Neural cell (in vitro differentiated cells): ENCODE results near the gene ELANE. TPM values are rescaled to one million over a fixed set of nuclear protein-coding genes. Genes with fewer than 3 reads are reported as not detected.
"Not testable (repeated sequence)": the region's sequence is repeated elsewhere in the genome, so short reads cannot be mapped to it uniquely, and the experiment has no call there.

ENCODE experiments used
- H2AFZ ChIP-seq: fragments of 200-600, 300-800 bp; sonication (generic), shearing (Covaris generic); 2 replicates; pipeline ENCODE4 v1.6.0; 2014; ENCODE audit warnings: low read depth, mild to moderate bottlenecking, antibody characterized with exemption, low read length, moderate library complexity
- H3F3A ChIP-seq: fragments of 200-600 bp; shearing (Covaris generic); 2 replicates; pipeline ENCODE4 v1.6.1; 2016; ENCODE audit warnings: mild to moderate bottlenecking, moderate library complexity, mixed read lengths, antibody characterized with exemption, low read length; ENCODE audit not compliant: insufficient read depth, poor library complexity, severe bottlenecking
- H3K27ac ChIP-seq: fragments of 200-600, 300-800 bp; sonication (generic), shearing (Covaris generic); 2 replicates; pipeline ENCODE4 v1.5.1; 2014; ENCODE audit warnings: mild to moderate bottlenecking, low read length, moderate library complexity
- H3K27me3 ChIP-seq: fragments of 300-800, 200-600 bp; sonication (generic), shearing (Covaris generic); 2 replicates; pipeline ENCODE4 v1.6.0; 2014; ENCODE audit warnings: mild to moderate bottlenecking, low read depth, low read length, moderate library complexity; ENCODE audit not compliant: insufficient read depth
- H3K36me3 ChIP-seq: fragments of 300-800, 200-600 bp; sonication (generic), shearing (Covaris generic); 2 replicates; pipeline ENCODE4 v1.5.1; 2014; ENCODE audit warnings: mild to moderate bottlenecking, antibody characterized with exemption, low read length, moderate library complexity; ENCODE audit not compliant: insufficient read depth
- H3K4me2 ChIP-seq: fragments of 300-800, 200-600 bp; sonication (generic), shearing (Covaris generic); 2 replicates; pipeline ENCODE4 v1.6.0; 2014; ENCODE audit warnings: mild to moderate bottlenecking, low read length
- H3K4me3 ChIP-seq: fragments of 300-800, 200-600 bp; sonication (generic), shearing (Covaris generic); 2 replicates; pipeline ENCODE4 v1.5.1; 2014; ENCODE audit warnings: mild to moderate bottlenecking, low read length, moderate library complexity
- H3K79me2 ChIP-seq: fragments of 200-600 bp; shearing (Covaris generic); replicated peaks from 2 replicates; pipeline ENCODE4 v1.6.0; 2014; ENCODE audit warnings: mild to moderate bottlenecking, low read length, moderate library complexity; ENCODE audit not compliant: insufficient read depth
- H3K9ac ChIP-seq: fragments of 300-800, 200-600 bp; sonication (generic), shearing (Covaris generic); 2 replicates; pipeline ENCODE4 v1.6.1; 2016; ENCODE audit warnings: mild to moderate bottlenecking, low read length, mixed read lengths
- H3K9me2 ChIP-seq: fragments of 200-600 bp; shearing (Covaris generic); 2 replicates; pipeline ENCODE4 v1.6.1; 2016; ENCODE audit warnings: mild to moderate bottlenecking, low read length, mixed read lengths; ENCODE audit not compliant: insufficient read depth
- H3K9me3 ChIP-seq: fragments of 200-600, 300-800 bp; sonication (generic), shearing (Covaris generic); 2 replicates; pipeline ENCODE4 v1.6.1; 2016; ENCODE audit warnings: mild to moderate bottlenecking, mixed run types, low read length, moderate library complexity, mixed read lengths
- H4K20me1 ChIP-seq: fragments of 200-600 bp; shearing (Covaris generic); 2 replicates; pipeline ENCODE4 v1.6.1; 2016; ENCODE audit warnings: mild to moderate bottlenecking, mixed run types; ENCODE audit not compliant: insufficient read depth
- EP300 ChIP-seq: fragments of 450-650 bp; conservative IDR thresholded peaks from 2 replicates; pipeline ENCODE4 v1.6.1; 2014; ENCODE audit warnings: antibody characterized with exemption, mild to moderate bottlenecking, moderate library complexity; ENCODE audit not compliant: poor library complexity, severe bottlenecking
- EZH2 ChIP-seq: fragments of 200-600, 300-800 bp; shearing (Covaris generic), sonication (generic); IDR thresholded peaks from 2 replicates; pipeline ENCODE4 v1.6.1; 2014; ENCODE audit warnings: antibody characterized with exemption, low read length, borderline replicate concordance, mild to moderate bottlenecking; ENCODE audit not compliant: insufficient read depth, poor library complexity, severe bottlenecking
- MXI1 ChIP-seq: fragments of 450-650 bp; conservative IDR thresholded peaks from 2 replicates; pipeline ENCODE4 v1.6.1; 2014; ENCODE audit warnings: antibody characterized with exemption, mild to moderate bottlenecking; ENCODE audit not compliant: poor library complexity, severe bottlenecking
- POLR2AphosphoS5 ChIP-seq: IDR thresholded peaks from 2 replicates; pipeline ENCODE4 v1.6.1; 2012
- RAD21 ChIP-seq: fragments of 450-650 bp; conservative IDR thresholded peaks from 2 replicates; pipeline ENCODE4 v1.6.1; 2014; ENCODE audit warnings: antibody characterized with exemption, mild to moderate bottlenecking, moderate library complexity
- SMC3 ChIP-seq: fragments of 450-650 bp; conservative IDR thresholded peaks from 2 replicates; pipeline ENCODE4 v1.6.1; 2014; ENCODE audit warnings: antibody characterized with exemption, mild to moderate bottlenecking, moderate library complexity; ENCODE audit not compliant: poor library complexity
- TAF1 ChIP-seq: IDR thresholded peaks from 2 replicates; pipeline ENCODE4 v1.6.1; 2012; ENCODE audit warnings: low read depth
- polyA plus RNA-seq: library from polyadenylated mRNA; depleted of rRNA; stranded (reverse); fragments of >200 nt; gene quantifications from 2 replicates; pipeline ENCODE4 v1.2.3, GENCODE V29; 2014
- TF ChIP-seq, protein P1 (sequence below): fragments of 450-650 bp; IDR thresholded peaks from 2 replicates; pipeline ENCODE4 v1.5.1; 2014; ENCODE audit warnings: antibody characterized with exemption, mild to moderate bottlenecking, moderate library complexity; ENCODE audit not compliant: poor library complexity, severe bottlenecking
- TF ChIP-seq, protein P2 (sequence below): IDR thresholded peaks from 2 replicates; pipeline ENCODE4 v1.6.1; 2012; ENCODE audit warnings: borderline replicate concordance

Gene ELANE
- polyA plus RNA-seq, 1 donor from 2014 or later: not detected

DNA sequence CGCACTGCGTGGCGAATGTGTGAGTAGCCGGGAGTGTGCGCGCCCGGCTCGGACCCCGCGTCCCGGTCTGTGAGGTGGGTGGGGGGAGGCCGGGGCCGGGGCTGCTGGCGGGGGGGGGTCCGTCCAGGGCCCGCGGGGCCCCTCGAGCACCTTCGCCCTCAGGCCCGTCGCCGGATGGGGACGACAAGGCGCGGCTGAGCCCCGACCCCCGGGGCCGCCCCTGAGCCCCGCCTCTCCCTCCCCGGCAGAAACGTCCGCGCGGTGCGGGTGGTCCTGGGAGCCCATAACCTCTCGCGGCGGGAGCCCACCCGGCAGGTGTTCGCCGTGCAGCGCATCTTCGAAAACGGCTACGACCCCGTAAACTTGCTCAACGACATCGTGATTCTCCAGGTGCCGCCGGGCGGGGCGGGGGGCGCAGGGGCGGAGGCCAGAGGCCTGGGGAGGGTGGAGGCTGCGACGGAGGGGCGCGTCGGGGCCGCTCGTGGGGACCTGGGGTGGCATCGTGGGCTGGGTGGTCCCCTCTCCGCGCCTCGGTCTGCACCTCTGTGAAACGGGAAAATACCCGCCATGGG lies 997 bp downstream of the ELANE start:
- peaks cover under 1% of the 10 kb centered on the region for H3K27me3 ChIP-seq
- no peak overlapping the region for H3K27ac ChIP-seq

DNA sequence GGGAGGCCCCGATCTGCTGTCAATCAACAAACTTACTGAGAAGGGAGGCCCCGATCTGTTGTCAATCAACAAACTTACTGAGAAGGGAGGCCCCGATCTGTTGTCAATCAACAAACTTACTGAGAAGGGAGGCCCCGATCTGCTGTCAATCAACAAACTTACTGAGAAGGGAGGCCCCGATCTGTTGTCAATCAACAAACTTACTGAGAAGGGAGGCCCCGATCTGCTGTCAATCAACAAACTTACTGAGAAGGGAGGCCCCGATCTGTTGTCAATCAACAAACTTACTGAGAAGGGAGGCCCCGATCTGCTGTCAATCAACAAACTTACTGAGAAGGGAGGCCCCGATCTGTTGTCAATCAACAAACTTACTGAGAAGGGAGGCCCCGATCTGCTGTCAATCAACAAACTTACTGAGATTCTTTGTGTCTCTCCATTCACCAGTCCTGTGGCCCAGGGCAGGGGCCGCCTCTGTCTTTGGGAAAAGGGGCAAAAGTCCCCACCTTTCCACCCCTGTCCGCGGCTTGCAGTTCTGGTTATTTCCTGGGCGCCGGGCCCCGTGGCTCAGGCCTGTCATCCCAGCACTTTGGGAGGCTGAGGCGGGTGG lies 1.6 kb downstream of the ELANE start:
- not testable (repeated sequence) for H3K79me2 ChIP-seq, H3K9me2 ChIP-seq, H3K9ac ChIP-seq, H3K9me3 ChIP-seq, H3K27me3 ChIP-seq, H3F3A ChIP-seq, H3K27ac ChIP-seq, H4K20me1 ChIP-seq, H3K4me3 ChIP-seq, H3K36me3 ChIP-seq, H3K4me2 ChIP-seq, H2AFZ ChIP-seq

More for the DNA sequence above, 997 bp downstream of the ELANE start:
- H3K9me2 ChIP-seq: no peaks in the 10 kb centered on the region
- no peaks in the 10 kb centered on the region for H3K79me2 ChIP-seq
- TF ChIP-seq MXI1: no peak
- TF ChIP-seq, protein P1, sequence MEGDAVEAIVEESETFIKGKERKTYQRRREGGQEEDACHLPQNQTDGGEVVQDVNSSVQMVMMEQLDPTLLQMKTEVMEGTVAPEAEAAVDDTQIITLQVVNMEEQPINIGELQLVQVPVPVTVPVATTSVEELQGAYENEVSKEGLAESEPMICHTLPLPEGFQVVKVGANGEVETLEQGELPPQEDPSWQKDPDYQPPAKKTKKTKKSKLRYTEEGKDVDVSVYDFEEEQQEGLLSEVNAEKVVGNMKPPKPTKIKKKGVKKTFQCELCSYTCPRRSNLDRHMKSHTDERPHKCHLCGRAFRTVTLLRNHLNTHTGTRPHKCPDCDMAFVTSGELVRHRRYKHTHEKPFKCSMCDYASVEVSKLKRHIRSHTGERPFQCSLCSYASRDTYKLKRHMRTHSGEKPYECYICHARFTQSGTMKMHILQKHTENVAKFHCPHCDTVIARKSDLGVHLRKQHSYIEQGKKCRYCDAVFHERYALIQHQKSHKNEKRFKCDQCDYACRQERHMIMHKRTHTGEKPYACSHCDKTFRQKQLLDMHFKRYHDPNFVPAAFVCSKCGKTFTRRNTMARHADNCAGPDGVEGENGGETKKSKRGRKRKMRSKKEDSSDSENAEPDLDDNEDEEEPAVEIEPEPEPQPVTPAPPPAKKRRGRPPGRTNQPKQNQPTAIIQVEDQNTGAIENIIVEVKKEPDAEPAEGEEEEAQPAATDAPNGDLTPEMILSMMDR: no peak
- TF ChIP-seq RAD21: no peak
- no peak for TF ChIP-seq EZH2
- TF ChIP-seq, protein P2, sequence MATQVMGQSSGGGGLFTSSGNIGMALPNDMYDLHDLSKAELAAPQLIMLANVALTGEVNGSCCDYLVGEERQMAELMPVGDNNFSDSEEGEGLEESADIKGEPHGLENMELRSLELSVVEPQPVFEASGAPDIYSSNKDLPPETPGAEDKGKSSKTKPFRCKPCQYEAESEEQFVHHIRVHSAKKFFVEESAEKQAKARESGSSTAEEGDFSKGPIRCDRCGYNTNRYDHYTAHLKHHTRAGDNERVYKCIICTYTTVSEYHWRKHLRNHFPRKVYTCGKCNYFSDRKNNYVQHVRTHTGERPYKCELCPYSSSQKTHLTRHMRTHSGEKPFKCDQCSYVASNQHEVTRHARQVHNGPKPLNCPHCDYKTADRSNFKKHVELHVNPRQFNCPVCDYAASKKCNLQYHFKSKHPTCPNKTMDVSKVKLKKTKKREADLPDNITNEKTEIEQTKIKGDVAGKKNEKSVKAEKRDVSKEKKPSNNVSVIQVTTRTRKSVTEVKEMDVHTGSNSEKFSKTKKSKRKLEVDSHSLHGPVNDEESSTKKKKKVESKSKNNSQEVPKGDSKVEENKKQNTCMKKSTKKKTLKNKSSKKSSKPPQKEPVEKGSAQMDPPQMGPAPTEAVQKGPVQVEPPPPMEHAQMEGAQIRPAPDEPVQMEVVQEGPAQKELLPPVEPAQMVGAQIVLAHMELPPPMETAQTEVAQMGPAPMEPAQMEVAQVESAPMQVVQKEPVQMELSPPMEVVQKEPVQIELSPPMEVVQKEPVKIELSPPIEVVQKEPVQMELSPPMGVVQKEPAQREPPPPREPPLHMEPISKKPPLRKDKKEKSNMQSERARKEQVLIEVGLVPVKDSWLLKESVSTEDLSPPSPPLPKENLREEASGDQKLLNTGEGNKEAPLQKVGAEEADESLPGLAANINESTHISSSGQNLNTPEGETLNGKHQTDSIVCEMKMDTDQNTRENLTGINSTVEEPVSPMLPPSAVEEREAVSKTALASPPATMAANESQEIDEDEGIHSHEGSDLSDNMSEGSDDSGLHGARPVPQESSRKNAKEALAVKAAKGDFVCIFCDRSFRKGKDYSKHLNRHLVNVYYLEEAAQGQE: no peak
- TF ChIP-seq EP300: no peak
- no peak for TF ChIP-seq POLR2AphosphoS5
- TF ChIP-seq TAF1: no peak
- TF ChIP-seq SMC3: no peak
- H3K9me3 ChIP-seq: no peaks in the 10 kb centered on the region
- H4K20me1 ChIP-seq: no peaks in the 10 kb centered on the region
- no peak overlapping the region for H3K4me2 ChIP-seq
- no peaks in the 10 kb centered on the region for H3K36me3 ChIP-seq
- H2AFZ ChIP-seq: no peak overlapping the region
- no peaks in the 10 kb centered on the region for H3F3A ChIP-seq
- no peak overlapping the region for H3K4me3 ChIP-seq
- H3K9ac ChIP-seq: no peak overlapping the region
